ENCODE measurements around the gene STRN4.

GRCh38 chr19:46759817-46760333 lies 13.6 kb upstream of the STRN4 start:
- TF ChIP-seq POLR2A (IDR thresholded peaks at IDR 0.05; ENCODE audit: low read depth, low read length) (no peak), POLR2AphosphoS5 (IDR thresholded peaks at IDR 0.05; ENCODE audit: low read depth, low read length) (no peak), TAF1 (IDR thresholded peaks at IDR 0.05; ENCODE audit: low read depth, low read length) (no peak), SPI1 (IDR thresholded peaks at IDR 0.05; ENCODE audit: low read depth, low read length) (no peak), PAX5 (IDR thresholded peaks at IDR 0.05; ENCODE audit: insufficient read depth, low read length, severe bottlenecking) (no peak)

Data from GM12891 (cell line).